GM21515 (cell line): ENCODE data around the gene FGF3.

Experiments used
- ATAC-seq: cut with Tn5 transposase; IDR thresholded peaks from one replicate; pipeline ENCODE4 v1.9.1; 2021; ENCODE audit not compliant: unreplicated experiment

FGF3 gene

GRCh38 chr11:69818603-69819441 is at the start of gene FGF3:
Gene FGF3 (minus strand): TSS chr11:69819416. CDS start chr11:69818933, 483 bp downstream.
- ATAC-seq: no peak

- ATAC-seq: no peak
Measured at GRCh38 chr11:69868871-69869270, 49.7 kb upstream of the FGF3 start.

GRCh38 chr11:69868006-69868810 is 49.0 kb upstream of the FGF3 start:
- ATAC-seq: no peak

- ATAC-seq: no peak
Measured at GRCh38 chr11:69867076-69868005, 48.1 kb upstream of the FGF3 start.

- ATAC-seq: no peak
Measured at GRCh38 chr11:69866648-69867047, 47.4 kb upstream of the FGF3 start.

- no peak for ATAC-seq
Measured at GRCh38 chr11:69865707-69866106, 46.5 kb upstream of the FGF3 start.

- ATAC-seq: no peak
Measured at GRCh38 chr11:69864686-69865661, 45.8 kb upstream of the FGF3 start.

- ATAC-seq: no peak
Measured at GRCh38 chr11:69863544-69864200, 44.5 kb upstream of the FGF3 start.

- ATAC-seq: no peak
Measured at GRCh38 chr11:69862797-69863543, 43.8 kb upstream of the FGF3 start.

GRCh38 chr11:69862331-69862771 is 43.1 kb upstream of the FGF3 start:
- no peak for ATAC-seq

- ATAC-seq: no peak
Measured at GRCh38 chr11:69861901-69862300, 42.7 kb upstream of the FGF3 start.

- no peak for ATAC-seq
Measured at GRCh38 chr11:69860796-69861445, 41.7 kb upstream of the FGF3 start.

- no peak for ATAC-seq
Measured at GRCh38 chr11:69860244-69860643, 41.0 kb upstream of the FGF3 start.

GRCh38 chr11:69859275-69859934 is 40.2 kb upstream of the FGF3 start:
- no peak for ATAC-seq

GRCh38 chr11:69855421-69855820 is 36.2 kb upstream of the FGF3 start:
- no peak for ATAC-seq

GRCh38 chr11:69854713-69855112 is 35.5 kb upstream of the FGF3 start:
- no peak for ATAC-seq

GRCh38 chr11:69852056-69852455 is 32.8 kb upstream of the FGF3 start:
- no peak for ATAC-seq

GRCh38 chr11:69848201-69848600 is 29.0 kb upstream of the FGF3 start:
- ATAC-seq: no peak
